Sigmoid colon (tissue), 4 donors: ENCODE measurements around the gene DCST1.
A peak's percentile ranks its signal among the peaks of the same experiment; 100 is the strongest.

ENCODE experiments used
- EP300 ChIP-seq, 4 donors: sonication (generic); formaldehyde crosslinking; IDR thresholded peaks; one replicate each; pipeline ENCODE4 v1.6.1; 2017; ENCODE audit warnings: antibody characterized with exemption in 4 of 4
- POLR2A ChIP-seq, 2 donors: fragments of 450-650 bp; IDR thresholded peaks; one replicate each; pipeline ENCODE4 v1.6.1; 2016; ENCODE audit warnings: antibody characterized with exemption in 2 of 2, mild to moderate bottlenecking in 2 of 2, moderate library complexity in 2 of 2
- TF ChIP-seq, protein P1 (sequence below), 4 experiments: fragments of 450-650 bp in 3 of 4; fragments of 200-600 bp in 1 of 4; IDR thresholded peaks; one replicate each; pipeline ENCODE4 v1.5.1; 2016 to 2019; ENCODE audit warnings: antibody characterized with exemption in 4 of 4, mild to moderate bottlenecking in 3 of 4, moderate library complexity in 2 of 4

- TF ChIP-seq EP300 (IDR thresholded peaks at IDR 0.05) (peak in 1 of 4 donors; percentile 74), POLR2A (IDR thresholded peaks at IDR 0.05) (peak in 1 of 2 donors; percentile 39)
- TF ChIP-seq, protein P1, sequence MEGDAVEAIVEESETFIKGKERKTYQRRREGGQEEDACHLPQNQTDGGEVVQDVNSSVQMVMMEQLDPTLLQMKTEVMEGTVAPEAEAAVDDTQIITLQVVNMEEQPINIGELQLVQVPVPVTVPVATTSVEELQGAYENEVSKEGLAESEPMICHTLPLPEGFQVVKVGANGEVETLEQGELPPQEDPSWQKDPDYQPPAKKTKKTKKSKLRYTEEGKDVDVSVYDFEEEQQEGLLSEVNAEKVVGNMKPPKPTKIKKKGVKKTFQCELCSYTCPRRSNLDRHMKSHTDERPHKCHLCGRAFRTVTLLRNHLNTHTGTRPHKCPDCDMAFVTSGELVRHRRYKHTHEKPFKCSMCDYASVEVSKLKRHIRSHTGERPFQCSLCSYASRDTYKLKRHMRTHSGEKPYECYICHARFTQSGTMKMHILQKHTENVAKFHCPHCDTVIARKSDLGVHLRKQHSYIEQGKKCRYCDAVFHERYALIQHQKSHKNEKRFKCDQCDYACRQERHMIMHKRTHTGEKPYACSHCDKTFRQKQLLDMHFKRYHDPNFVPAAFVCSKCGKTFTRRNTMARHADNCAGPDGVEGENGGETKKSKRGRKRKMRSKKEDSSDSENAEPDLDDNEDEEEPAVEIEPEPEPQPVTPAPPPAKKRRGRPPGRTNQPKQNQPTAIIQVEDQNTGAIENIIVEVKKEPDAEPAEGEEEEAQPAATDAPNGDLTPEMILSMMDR (IDR thresholded peaks at IDR 0.05): peak; percentile 99 to 100 (median 100)
Observed at GRCh38 chr1:155017041-155017945, 16.3 kb upstream of the DCST1 start.
